A549 (cell line): ENCODE measurements around the gene SUGCT.

Experiments
- E2F6 ChIP-seq: IDR thresholded peaks from 2 replicates; pipeline ENCODE4 v1.6.1; 2012; ENCODE audit warnings: low read depth, borderline replicate concordance
- FOSL2 ChIP-seq, 2 experiments: fragments of 450-650 bp in 1 of 2; fragments of >200 bp in 1 of 2; sonication (Bioruptor Twin) in 1 of 2; formaldehyde crosslinking; IDR thresholded peaks; 2 replicates each; pipeline versions ENCODE4 v1.5.0 to v1.6.1; 2016 to 2020; ENCODE audit warnings: mild to moderate bottlenecking in 1 of 2, moderate library complexity in 1 of 2
- KDM1A ChIP-seq: fragments of 200-600 bp; sonication (generic); IDR thresholded peaks from 2 replicates; pipeline ENCODE4 v1.6.1; 2016; ENCODE audit warnings: low read depth, mild to moderate bottlenecking
- KDM5A ChIP-seq: fragments of 200-600 bp; sonication (generic); IDR thresholded peaks from 2 replicates; pipeline ENCODE4 v1.6.1; 2016; ENCODE audit warnings: antibody characterized with exemption, mild to moderate bottlenecking
- MYC ChIP-seq: IDR thresholded peaks from 2 replicates; pipeline ENCODE4 v1.6.1; 2012; ENCODE audit warnings: mild to moderate bottlenecking, inconsistent platforms, low read length, improper control_type of control experiment, borderline replicate concordance
- POLR2A ChIP-seq: IDR thresholded peaks from 2 replicates; pipeline ENCODE4 v1.6.1; 2012; ENCODE audit warnings: mild to moderate bottlenecking, low read length
- RARB ChIP-seq: fragments of 250-450 bp; sonication (Bioruptor Pico); IDR thresholded peaks from 2 replicates; pipeline ENCODE4 v1.8.0; 2021; ENCODE audit warnings: mild to moderate bottlenecking, moderate library complexity
- REST ChIP-seq: fragments of 200-600 bp; sonication (generic); IDR thresholded peaks from 2 replicates; pipeline ENCODE4 v1.6.1; 2016; ENCODE audit warnings: antibody characterized with exemption, mild to moderate bottlenecking, moderate library complexity
- TF ChIP-seq, protein P1 (sequence below): fragments of >200 bp; sonication (Bioruptor Twin); formaldehyde crosslinking; IDR thresholded peaks from 3 replicates; pipeline ENCODE4 v1.5.1; 2016
- TF ChIP-seq, protein P2 (sequence below): IDR thresholded peaks from 2 replicates; pipeline ENCODE4 v1.6.1; 2012
- TF ChIP-seq, protein P3 (sequence below): IDR thresholded peaks from 2 replicates; pipeline ENCODE4 v1.6.1; 2012

- TF ChIP-seq, protein P1, sequence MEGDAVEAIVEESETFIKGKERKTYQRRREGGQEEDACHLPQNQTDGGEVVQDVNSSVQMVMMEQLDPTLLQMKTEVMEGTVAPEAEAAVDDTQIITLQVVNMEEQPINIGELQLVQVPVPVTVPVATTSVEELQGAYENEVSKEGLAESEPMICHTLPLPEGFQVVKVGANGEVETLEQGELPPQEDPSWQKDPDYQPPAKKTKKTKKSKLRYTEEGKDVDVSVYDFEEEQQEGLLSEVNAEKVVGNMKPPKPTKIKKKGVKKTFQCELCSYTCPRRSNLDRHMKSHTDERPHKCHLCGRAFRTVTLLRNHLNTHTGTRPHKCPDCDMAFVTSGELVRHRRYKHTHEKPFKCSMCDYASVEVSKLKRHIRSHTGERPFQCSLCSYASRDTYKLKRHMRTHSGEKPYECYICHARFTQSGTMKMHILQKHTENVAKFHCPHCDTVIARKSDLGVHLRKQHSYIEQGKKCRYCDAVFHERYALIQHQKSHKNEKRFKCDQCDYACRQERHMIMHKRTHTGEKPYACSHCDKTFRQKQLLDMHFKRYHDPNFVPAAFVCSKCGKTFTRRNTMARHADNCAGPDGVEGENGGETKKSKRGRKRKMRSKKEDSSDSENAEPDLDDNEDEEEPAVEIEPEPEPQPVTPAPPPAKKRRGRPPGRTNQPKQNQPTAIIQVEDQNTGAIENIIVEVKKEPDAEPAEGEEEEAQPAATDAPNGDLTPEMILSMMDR = no peak
- TF ChIP-seq, protein P2, sequence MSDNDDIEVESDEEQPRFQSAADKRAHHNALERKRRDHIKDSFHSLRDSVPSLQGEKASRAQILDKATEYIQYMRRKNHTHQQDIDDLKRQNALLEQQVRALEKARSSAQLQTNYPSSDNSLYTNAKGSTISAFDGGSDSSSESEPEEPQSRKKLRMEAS = no peak
- no peak for TF ChIP-seq POLR2A
- no peak for TF ChIP-seq RARB (CRISPR knock-in tag)
- TF ChIP-seq KDM5A = no peak
- no peak for TF ChIP-seq REST
- TF ChIP-seq, protein P3, sequence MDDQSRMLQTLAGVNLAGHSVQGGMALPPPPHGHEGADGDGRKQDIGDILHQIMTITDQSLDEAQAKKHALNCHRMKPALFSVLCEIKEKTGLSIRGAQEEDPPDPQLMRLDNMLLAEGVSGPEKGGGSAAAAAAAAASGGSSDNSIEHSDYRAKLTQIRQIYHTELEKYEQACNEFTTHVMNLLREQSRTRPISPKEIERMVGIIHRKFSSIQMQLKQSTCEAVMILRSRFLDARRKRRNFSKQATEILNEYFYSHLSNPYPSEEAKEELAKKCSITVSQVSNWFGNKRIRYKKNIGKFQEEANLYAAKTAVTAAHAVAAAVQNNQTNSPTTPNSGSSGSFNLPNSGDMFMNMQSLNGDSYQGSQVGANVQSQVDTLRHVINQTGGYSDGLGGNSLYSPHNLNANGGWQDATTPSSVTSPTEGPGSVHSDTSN = no peak
- no peak for TF ChIP-seq KDM1A
- TF ChIP-seq FOSL2 (IDR thresholded peaks at IDR 0.05) = no peak
- no peak for TF ChIP-seq FOSL2 (CRISPR knock-in tag; IDR thresholded peaks at IDR 0.05)
- TF ChIP-seq E2F6 = no peak
- TF ChIP-seq MYC = no peak
Observed at GRCh38 chr7:40490603-40490924, 355.8 kb downstream of the SUGCT start.
